OCI-LY1 (cell line): ENCODE results near the gene RAE1.

Source experiments
- H2AFZ ChIP-seq: fragments of 200-600 bp; sonication (generic), shearing (Covaris generic); 2 replicates; pipeline ENCODE4 v1.6.0; 2014; ENCODE audit warnings: antibody characterized with exemption, mild to moderate bottlenecking, low read length
- H3F3A ChIP-seq: fragments of 200-600 bp; sonication (generic), shearing (Covaris generic); 2 replicates; pipeline ENCODE4 v1.6.0; 2014; ENCODE audit warnings: mild to moderate bottlenecking, antibody characterized with exemption, low read length, moderate library complexity; ENCODE audit not compliant: insufficient read depth
- H3K27ac ChIP-seq: fragments of 200-600 bp; sonication (generic); 2 replicates; pipeline ENCODE4 v1.5.1; 2014; ENCODE audit warnings: low read length, mixed run types, mild to moderate bottlenecking, low read depth; ENCODE audit not compliant: poor library complexity, severe bottlenecking
- H3K27me3 ChIP-seq: fragments of 200-600 bp; sonication (generic); 2 replicates; pipeline ENCODE4 v1.6.0; 2014; ENCODE audit warnings: antibody characterized with exemption, mild to moderate bottlenecking, low read length, moderate library complexity; ENCODE audit not compliant: insufficient read depth
- H3K36me3 ChIP-seq: fragments of 200-600 bp; sonication (generic); 2 replicates; pipeline ENCODE4 v1.6.1; 2014; ENCODE audit warnings: mild to moderate bottlenecking, antibody characterized with exemption, low read length, moderate library complexity, mixed read lengths; ENCODE audit not compliant: insufficient read depth
- H3K4me1 ChIP-seq: fragments of 200-600 bp; sonication (generic); 2 replicates; pipeline ENCODE4 v1.5.1; 2014; ENCODE audit warnings: mild to moderate bottlenecking, low read length, moderate library complexity; ENCODE audit not compliant: insufficient read depth, severe bottlenecking
- H3K4me2 ChIP-seq: fragments of 200-600 bp; sonication (generic), shearing (Covaris generic); 2 replicates; pipeline ENCODE4 v1.6.1; 2014; ENCODE audit warnings: low read length
- H3K4me3 ChIP-seq: fragments of 200-600 bp; sonication (generic); 2 replicates; pipeline ENCODE4 v1.5.1; 2014; ENCODE audit warnings: low read length, low read depth, mild to moderate bottlenecking, mixed read lengths; ENCODE audit not compliant: poor library complexity, severe bottlenecking
- H3K79me2 ChIP-seq: fragments of 200-600 bp; shearing (Covaris generic); 2 replicates; pipeline ENCODE4 v1.6.1; 2016; ENCODE audit warnings: mixed run types, low read length, mixed read lengths; ENCODE audit not compliant: insufficient read depth
- H3K9ac ChIP-seq: fragments of 200-600 bp; sonication (generic), shearing (Covaris generic); 2 replicates; pipeline ENCODE4 v1.6.1; 2014; ENCODE audit warnings: mild to moderate bottlenecking, low read length, mixed read lengths
- H3K9me2 ChIP-seq: fragments of 200-600 bp; sonication (generic), shearing (Covaris generic); 2 replicates; pipeline ENCODE4 v1.6.1; 2014; ENCODE audit warnings: low read depth, mild to moderate bottlenecking, low read length, mixed read lengths
- H3K9me3 ChIP-seq: fragments of 200-600 bp; shearing (Covaris generic); 2 replicates; pipeline ENCODE4 v1.6.1; 2014; ENCODE audit warnings: low read length, mixed read lengths
- H4K20me1 ChIP-seq: fragments of 200-600 bp; sonication (generic), shearing (Covaris generic); 2 replicates; pipeline ENCODE4 v1.6.0; 2016; ENCODE audit warnings: mild to moderate bottlenecking, low read length; ENCODE audit not compliant: insufficient read depth
- CTCF ChIP-seq: fragments of 200-600 bp; sonication (generic), shearing (Covaris generic); IDR thresholded peaks from 2 replicates; pipeline ENCODE4 v1.5.1; 2017; ENCODE audit warnings: mild to moderate bottlenecking, antibody characterized with exemption, low read length, moderate library complexity, mixed read lengths
- EZH2 ChIP-seq: fragments of 200-600 bp; sonication (generic), shearing (Covaris generic); IDR thresholded peaks from 2 replicates; pipeline ENCODE4 v1.8.0; 2017; ENCODE audit warnings: borderline replicate concordance, mixed run types, mild to moderate bottlenecking, antibody characterized with exemption, low read length, moderate library complexity, mixed read lengths

RAE1 gene

DNA sequence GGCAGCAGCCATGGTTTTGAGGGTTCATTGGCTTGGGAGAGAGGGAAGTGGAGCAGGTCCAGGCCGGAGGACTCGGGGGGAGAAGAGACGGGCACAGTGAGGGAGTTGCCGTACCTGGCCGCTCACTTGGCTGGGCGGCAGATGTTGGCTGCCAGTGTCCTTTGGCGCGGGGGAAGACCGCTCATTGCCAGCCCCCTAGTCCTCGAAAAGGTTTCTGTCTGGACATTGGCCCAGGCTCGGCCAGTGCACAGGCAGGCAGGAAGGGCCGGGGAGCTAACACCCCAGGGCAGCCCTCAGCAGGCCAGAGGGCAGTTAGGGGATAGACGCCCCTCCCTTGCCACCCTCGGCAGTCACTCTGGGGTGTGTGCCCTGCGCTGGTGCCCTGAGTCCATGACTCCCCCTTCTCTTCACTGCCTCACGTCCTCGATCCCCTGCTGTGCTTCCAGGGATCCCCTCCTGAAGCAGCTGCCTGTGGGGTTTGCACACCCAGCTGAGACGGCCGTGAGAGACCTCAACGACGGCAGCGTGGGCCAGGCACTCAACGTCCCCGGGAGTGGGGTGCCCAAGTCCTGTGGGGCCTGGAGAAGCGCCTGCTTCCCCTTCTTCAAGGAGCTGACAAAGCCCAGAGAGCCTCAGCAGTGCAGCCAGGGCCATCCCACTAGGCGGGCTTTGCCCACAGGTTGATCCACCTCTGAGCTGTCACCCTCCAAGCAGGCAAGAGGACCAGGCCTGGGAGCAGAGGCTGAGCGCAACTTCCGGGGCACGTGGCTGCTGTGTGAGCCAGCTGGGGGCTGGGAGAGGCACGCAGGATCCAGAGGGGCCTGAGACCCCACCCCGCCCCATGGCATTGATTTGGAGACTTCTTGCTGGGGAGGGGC is 60.6 kb downstream of the RAE1 start:
- peaks cover 35% of the 10 kb centered on the region for H3K36me3 ChIP-seq
- H3K4me3 ChIP-seq, result no peak overlapping the region
- H3K4me1 ChIP-seq, result peaks cover 9% of the 10 kb centered on the region
- H3K9me3 ChIP-seq, result no peaks in the 10 kb centered on the region
- TF ChIP-seq EZH2, result no peak
- no peak for TF ChIP-seq CTCF
- no peak overlapping the region for H2AFZ ChIP-seq
- no peaks in the 10 kb centered on the region for H3F3A ChIP-seq
- H3K27ac ChIP-seq, result no peak overlapping the region
- H3K79me2 ChIP-seq, result no peaks in the 10 kb centered on the region
- no peak overlapping the region for H3K4me2 ChIP-seq
- no peak overlapping the region for H3K9ac ChIP-seq
- no peaks in the 10 kb centered on the region for H4K20me1 ChIP-seq
- H3K9me2 ChIP-seq, result no peaks in the 10 kb centered on the region
- no peaks in the 10 kb centered on the region for H3K27me3 ChIP-seq

GRCh38 chr20:57412347-57413029 is 61.4 kb downstream of the RAE1 start:
- TF ChIP-seq EZH2 (no peak), CTCF (no peak)
- Histone ChIP-seq H3K79me2 (no peaks in the 10 kb centered on the region), H3K4me1 (peaks cover 9% of the 10 kb centered on the region), H3K4me2 (no peak overlapping the region), H3K36me3 (peaks cover 27% of the 10 kb centered on the region), H4K20me1 (no peaks in the 10 kb centered on the region), H2AFZ (no peak overlapping the region), H3K4me3 (no peak overlapping the region), H3K27me3 (no peaks in the 10 kb centered on the region), H3K9me3 (no peaks in the 10 kb centered on the region), H3F3A (no peaks in the 10 kb centered on the region), H3K9ac (no peak overlapping the region), H3K27ac (no peak overlapping the region), H3K9me2 (no peaks in the 10 kb centered on the region)

- H3K9ac ChIP-seq, result no peak overlapping the region
- H3K4me1 ChIP-seq, result peaks cover 14% of the 10 kb centered on the region
- no peaks in the 10 kb centered on the region for H4K20me1 ChIP-seq
Observed at GRCh38 chr20:57413986-57414385, 62.9 kb downstream of the RAE1 start.

More at GRCh38 chr20:57413986-57414385, 62.9 kb downstream of the RAE1 start:
- Histone ChIP-seq H3K36me3 (peaks cover 12% of the 10 kb centered on the region), H3K79me2 (no peaks in the 10 kb centered on the region), H3K4me2 (no peak overlapping the region), H3K4me3 (no peak overlapping the region), H3F3A (no peaks in the 10 kb centered on the region), H3K9me3 (no peaks in the 10 kb centered on the region), H3K27ac (no peak overlapping the region), H2AFZ (no peak overlapping the region), H3K9me2 (no peaks in the 10 kb centered on the region), H3K27me3 (no peaks in the 10 kb centered on the region)
- TF ChIP-seq CTCF (no peak), EZH2 (no peak)
